CD8-positive, alpha-beta memory T cell (primary cell): ENCODE data around the gene INHBC. TPM values are rescaled to one million over a fixed set of nuclear protein-coding genes. Genes with fewer than 3 reads are reported as not detected.
"Not testable (repeated sequence)": the region's sequence is repeated elsewhere in the genome, so short reads cannot be mapped to it uniquely, and the experiment has no call there.

Experiments used
- CTCF ChIA-PET: fragments of 350-600 bp; sonication (Branson Sonifier 250); formaldehyde crosslinking; loops from one replicate; lab custom pipeline; 2021; ENCODE audit warnings: antibody characterized with exemption; lab: Charles Lee
- POLR2A ChIA-PET: fragments of 350-600 bp; sonication (Branson Sonifier 250); formaldehyde crosslinking; loops from one replicate; lab custom pipeline; 2021; ENCODE audit warnings: antibody characterized with exemption; lab: Charles Lee
- DNase-seq, 5 donors: peaks; one replicate each; pipeline versions ENCODE4 v3.0.0 to v3.0.0-alpha.2; 2020 to 2022; ENCODE audit warnings: mixed read lengths in 1 of 5
- H3K27ac ChIP-seq: one replicate; pipeline ENCODE4 v1.7.0; 2013; ENCODE audit warnings: low read depth, mild to moderate bottlenecking, low read length, moderate library complexity
- H3K27me3 ChIP-seq: 2 replicates; pipeline ENCODE4 v1.7.0; 2013; ENCODE audit warnings: low read length, mild to moderate bottlenecking; ENCODE audit not compliant: insufficient read depth, poor library complexity, severe bottlenecking
- H3K36me3 ChIP-seq: 2 replicates; pipeline ENCODE4 v1.7.0; 2013; ENCODE audit warnings: mild to moderate bottlenecking, low read length, moderate library complexity; ENCODE audit not compliant: insufficient read depth
- H3K4me1 ChIP-seq: 2 replicates; pipeline ENCODE4 v1.7.0; 2013; ENCODE audit warnings: mild to moderate bottlenecking, low read length, moderate library complexity; ENCODE audit not compliant: insufficient read depth
- H3K4me3 ChIP-seq: 2 replicates; pipeline ENCODE4 v1.7.0; 2013; ENCODE audit warnings: mild to moderate bottlenecking, low read length
- H3K9me3 ChIP-seq: 2 replicates; pipeline ENCODE4 v1.7.0; 2013; ENCODE audit warnings: mild to moderate bottlenecking, low read length
- H3K27ac Mint-ChIP-seq, 8 donors: one replicate each; pipeline ENCODE4 v1.8.0; 2020 to 2021; ENCODE audit warnings: mixed read lengths in 8 of 8, mild to moderate bottlenecking in 6 of 8, inconsistent platforms in 3 of 8, moderate library complexity in 3 of 8
- H3K27me3 Mint-ChIP-seq, 2 donors: one replicate each; pipeline ENCODE4 v1.8.0; 2020 to 2021; ENCODE audit warnings: mixed read lengths in 2 of 2, mild to moderate bottlenecking in 1 of 2, moderate library complexity in 1 of 2
- H3K36me3 Mint-ChIP-seq, 3 donors: one replicate each; pipeline ENCODE4 v1.8.0; 2020 to 2021; ENCODE audit warnings: mixed read lengths in 3 of 3, inconsistent platforms in 1 of 3, mild to moderate bottlenecking in 1 of 3
- H3K4me1 Mint-ChIP-seq, 3 donors: one replicate each; pipeline ENCODE4 v1.8.0; 2020 to 2021; ENCODE audit warnings: mixed read lengths in 3 of 3, inconsistent platforms in 1 of 3, mild to moderate bottlenecking in 1 of 3
- H3K4me3 Mint-ChIP-seq, 7 donors: one replicate each; pipeline ENCODE4 v1.8.0; 2020 to 2021; ENCODE audit warnings: mixed read lengths in 7 of 7, mild to moderate bottlenecking in 6 of 7, moderate library complexity in 4 of 7, inconsistent platforms in 2 of 7
- H3K9me3 Mint-ChIP-seq, 5 donors: one replicate each; pipeline ENCODE4 v1.8.0; 2020 to 2022; ENCODE audit warnings: mixed read lengths in 5 of 5, mild to moderate bottlenecking in 3 of 5, moderate library complexity in 2 of 5, inconsistent platforms in 1 of 5
- polyA plus RNA-seq: library from polyadenylated mRNA; unstranded; fragments of 300-500 nt; fragmentation: Illumina TruSeq; gene quantifications from one replicate; pipeline ENCODE4 v1.2.3, GENCODE V29; 2021
- total RNA-seq, 2 experiments: library from RNA; stranded (reverse); gene quantifications; one replicate each; pipeline ENCODE4 v1.2.3, GENCODE V29; 2021

Gene INHBC
- total and polyA plus RNA-seq, 3 experiments from 2014 or later: 0.11 TPM; not detected in 1

GRCh38 chr12:57488402-57489156, 54.0 kb downstream of the INHBC start:
- Histone ChIP-seq H3K9me3 (no peaks in the 10 kb centered on the region), H3K27me3 (no peaks in the 10 kb centered on the region), H3K36me3 (peaks cover 33% of the 10 kb centered on the region), H3K27ac (peak overlapping the region; percentile 71), H3K4me1 (peaks cover 19% of the 10 kb centered on the region), H3K4me3 (peak overlapping the region; percentile 86)
- no peak for DNase-seq
- peak overlapping the region; percentile 93 to 99 (median 97) for H3K4me3 Mint-ChIP-seq
- CTCF ChIA-PET: interaction anchor here (2.2 to 4.8 kb wide), 2 partner anchors 11 to 14 kb away, joined by 4 to 22 read pairs; no protein-coding TSS in a partner anchor
- H3K9me3 Mint-ChIP-seq: no peaks in the 10 kb centered on the region
- peak overlapping the region; percentile 80 to 99 (median 96) for H3K27ac Mint-ChIP-seq
- POLR2A ChIA-PET: interaction anchor here (0.7 to 1.7 kb wide), 2 partner anchors 11 to 33 kb away, joined by 3 to 4 read pairs; partner anchors contain the start of gene INHBE
- H3K27me3 Mint-ChIP-seq: no peaks in the 10 kb centered on the region
- peaks cover 5 to 49% (median 14%) of the 10 kb centered on the region in 3 donors for H3K36me3 Mint-ChIP-seq
- H3K4me1 Mint-ChIP-seq: peaks cover 27 to 39% (median 30%) of the 10 kb centered on the region in 3 donors

DNA sequence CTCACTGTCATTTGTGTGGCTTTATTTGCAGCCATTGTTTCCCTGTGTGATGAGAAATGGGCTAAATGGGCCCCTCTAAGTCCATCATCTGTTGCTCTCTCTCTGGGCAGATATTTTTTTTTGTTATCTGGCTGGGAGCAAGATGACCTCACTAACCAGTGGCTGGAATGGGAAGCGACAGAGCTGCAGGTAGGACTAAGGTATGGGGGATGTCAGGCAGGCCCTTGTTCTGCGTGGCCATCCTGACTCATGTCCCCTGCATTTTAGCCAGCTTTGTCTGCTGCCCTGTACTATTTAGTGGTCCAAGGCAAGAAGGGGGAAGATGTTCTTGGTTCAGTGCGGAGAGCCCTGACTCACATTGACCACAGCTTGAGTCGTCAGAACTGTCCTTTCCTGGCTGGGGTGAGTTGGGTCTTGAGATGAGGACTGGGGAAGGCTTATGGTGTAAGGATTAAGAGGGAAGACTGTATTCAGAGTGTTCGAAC, 54.6 kb downstream of the INHBC start:
- DNase-seq: no peak
- Histone ChIP-seq H3K4me3 (peak overlapping the region; percentile 86), H3K27ac (peak overlapping the region; percentile 71), H3K27me3 (no peaks in the 10 kb centered on the region), H3K4me1 (peaks cover 19% of the 10 kb centered on the region), H3K9me3 (no peaks in the 10 kb centered on the region), H3K36me3 (peaks cover 33% of the 10 kb centered on the region)
- peaks cover 5 to 52% (median 14%) of the 10 kb centered on the region in 3 donors for H3K36me3 Mint-ChIP-seq
- peak overlapping the region in 7 of 8 donors; percentile 15 to 99 (median 96) for H3K27ac Mint-ChIP-seq
- H3K4me1 Mint-ChIP-seq: peaks cover 27 to 39% (median 30%) of the 10 kb centered on the region in 3 donors
- ChIA-PET POLR2A (interaction anchor here (0.7 to 1.1 kb wide), 2 partner anchors 28 to 34 kb away, joined by 3 read pairs; partner anchors contain the start of gene INHBE), CTCF (interaction anchor here (2.2 to 4.8 kb wide), 2 partner anchors 12 to 15 kb away, joined by 4 to 22 read pairs; no protein-coding TSS in a partner anchor)
- no peaks in the 10 kb centered on the region for H3K27me3 Mint-ChIP-seq
- no peaks in the 10 kb centered on the region for H3K9me3 Mint-ChIP-seq
- H3K4me3 Mint-ChIP-seq: peak overlapping the region; percentile 93 to 99 (median 97)

GRCh38 chr12:57490126-57490525, 55.5 kb downstream of the INHBC start:
- H3K9me3 ChIP-seq: no peaks in the 10 kb centered on the region
- Mint-ChIP-seq H3K36me3 (peaks cover 5 to 57% (median 14%) of the 10 kb centered on the region in 3 donors), H3K4me3 (peak overlapping the region in 2 of 7 donors; percentile 19 to 34), H3K4me1 (peaks cover 27 to 39% (median 30%) of the 10 kb centered on the region in 3 donors), H3K9me3 (no peaks in the 10 kb centered on the region), H3K27me3 (no peaks in the 10 kb centered on the region), H3K27ac (peak overlapping the region in 1 of 8 donors; percentile 22)
- peaks cover 33% of the 10 kb centered on the region for H3K36me3 ChIP-seq
- ChIA-PET CTCF (interaction anchor here (1.4 to 4.8 kb wide), 4 partner anchors 8 to 31 kb away, joined by 3 to 22 read pairs (median 4); partner anchors contain the start of gene GLI1), POLR2A (interaction anchor here (1.1 kb wide), 1 partner anchor 27 kb away, joined by 3 read pairs; no protein-coding TSS in a partner anchor)
- peaks cover 19% of the 10 kb centered on the region for H3K4me1 ChIP-seq
- no peak for DNase-seq
- no peak overlapping the region for H3K4me3 ChIP-seq
- no peak overlapping the region for H3K27ac ChIP-seq
- no peaks in the 10 kb centered on the region for H3K27me3 ChIP-seq

- H3K27me3 ChIP-seq: no peaks in the 10 kb centered on the region
- no peaks in the 10 kb centered on the region for H3K9me3 Mint-ChIP-seq
- peaks cover 27 to 39% (median 30%) of the 10 kb centered on the region in 3 donors for H3K4me1 Mint-ChIP-seq
- CTCF ChIA-PET: interaction anchor here (0.7 to 1.4 kb wide), 3 partner anchors 9 to 33 kb away, joined by 3 read pairs; partner anchors contain the start of gene GLI1
- no peak for DNase-seq
- no peak overlapping the region for H3K27ac ChIP-seq
- H3K9me3 ChIP-seq: no peaks in the 10 kb centered on the region
- peaks cover 19% of the 10 kb centered on the region for H3K4me1 ChIP-seq
- no peak overlapping the region for H3K4me3 ChIP-seq
- peaks cover 5 to 68% (median 14%) of the 10 kb centered on the region in 3 donors for H3K36me3 Mint-ChIP-seq
- H3K4me3 Mint-ChIP-seq: peak overlapping the region in 2 of 7 donors; percentile 16 to 84
- POLR2A ChIA-PET: no interaction called here
- no peaks in the 10 kb centered on the region for H3K27me3 Mint-ChIP-seq
- peaks cover 35% of the 10 kb centered on the region for H3K36me3 ChIP-seq
- peak overlapping the region in 6 of 8 donors; percentile 2 to 80 (median 35) for H3K27ac Mint-ChIP-seq
Measured at GRCh38 chr12:57491393-57492280, 57.1 kb downstream of the INHBC start.

GRCh38 chr12:57495051-57495701, 60.6 kb downstream of the INHBC start:
- CTCF ChIA-PET: not testable (repeated sequence)

DNA sequence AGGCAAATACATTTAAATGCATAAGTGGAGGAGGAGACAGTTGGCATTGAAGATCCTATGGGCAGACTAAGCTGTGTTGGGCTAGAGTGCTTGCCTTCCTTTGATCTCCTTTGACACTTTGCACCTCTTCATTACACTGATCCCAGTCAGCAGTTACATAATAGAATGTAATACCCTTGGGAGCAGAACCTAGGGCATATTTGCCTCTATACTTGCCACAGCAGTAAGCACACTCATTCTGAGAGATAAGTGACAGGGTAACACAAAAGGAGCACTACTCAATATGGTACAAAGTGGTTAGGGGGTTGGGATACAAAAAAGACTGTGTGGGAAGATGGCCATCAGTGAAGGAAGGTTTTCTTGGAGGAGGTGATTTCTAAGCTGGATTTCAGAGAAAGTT, 62.2 kb downstream of the INHBC start:
- Mint-ChIP-seq H3K27ac (peak overlapping the region in 5 of 8 donors; percentile 1 to 66 (median 7)), H3K4me3 (no peak overlapping the region), H3K4me1 (peaks cover 0 to 5% (median 3%) of the 10 kb centered on the region in 3 donors), H3K9me3 (no peaks in the 10 kb centered on the region), H3K36me3 (peaks cover 19 to 75% (median 27%) of the 10 kb centered on the region in 3 donors), H3K27me3 (no peaks in the 10 kb centered on the region)
- Histone ChIP-seq H3K9me3 (no peaks in the 10 kb centered on the region), H3K4me3 (no peak overlapping the region), H3K27ac (no peak overlapping the region), H3K36me3 (peaks cover 43% of the 10 kb centered on the region), H3K27me3 (no peaks in the 10 kb centered on the region), H3K4me1 (no peaks in the 10 kb centered on the region)
- CTCF ChIA-PET: interaction anchor here (1.0 to 1.2 kb wide), 2 partner anchors 35 to 97 kb away, joined by 3 read pairs; no protein-coding TSS in a partner anchor
- POLR2A ChIA-PET: no interaction called here
- no peak for DNase-seq

More at GRCh38 chr12:57495051-57495701, 60.6 kb downstream of the INHBC start:
- H3K4me3 Mint-ChIP-seq, H3K9me3 Mint-ChIP-seq, H3K4me1 ChIP-seq, H3K9me3 ChIP-seq, H3K4me1 Mint-ChIP-seq, H3K27ac ChIP-seq, DNase-seq, H3K27me3 Mint-ChIP-seq, H3K4me3 ChIP-seq, H3K27me3 ChIP-seq, POLR2A ChIA-PET: not testable (repeated sequence)
- H3K36me3 Mint-ChIP-seq: peaks cover 10 to 76% (median 24%) of the 10 kb centered on the region in 3 donors
- peaks cover 45% of the 10 kb centered on the region for H3K36me3 ChIP-seq
- peak overlapping the region in 1 of 8 donors; percentile 54 for H3K27ac Mint-ChIP-seq
